ENCODE data around the gene FAM240A. TPM values are rescaled to one million over a fixed set of nuclear protein-coding genes. Genes with fewer than 3 reads are reported as not detected.
A peak's percentile ranks its signal among the peaks of the same experiment; 100 is the strongest.

The FAM240A gene
- total RNA-seq, 4 donors from 2014 or later: 0.18 TPM; not detected in 3

DNA sequence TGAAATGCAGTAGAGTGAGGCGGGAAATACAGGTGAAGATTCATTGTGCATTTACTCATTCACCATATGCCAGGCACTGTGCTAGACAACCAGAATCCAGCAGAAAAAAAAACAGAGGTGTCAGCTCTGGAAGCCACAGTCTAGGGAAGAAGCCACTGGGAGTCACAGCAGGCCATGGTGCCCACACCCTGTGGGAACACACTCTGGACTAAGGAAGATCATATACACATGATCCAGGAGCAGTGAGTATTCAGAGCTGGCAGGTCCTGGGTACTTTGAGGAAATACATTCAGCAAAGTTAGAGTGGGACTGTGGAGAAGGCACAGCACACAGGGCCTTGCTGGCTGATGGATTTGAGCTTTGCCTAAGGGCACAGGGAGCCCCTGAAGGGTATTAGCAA lies 14.8 kb downstream of the FAM240A start:
- intact Hi-C loops (cut with DNase I; ENCODE audit: low total_unique reads): no loop called here
- Histone ChIP-seq H3K27ac (no peak overlapping the region), H3K4me3 (no peak overlapping the region), H3K36me3 (no peaks in the 10 kb centered on the region), H3K9me3 (no peaks in the 10 kb centered on the region), H3K4me1 (peaks cover 13 to 19% of the 10 kb centered on the region in 2 donors), H3K27me3 (no peaks in the 10 kb centered on the region)
- TF ChIP-seq, protein P1, sequence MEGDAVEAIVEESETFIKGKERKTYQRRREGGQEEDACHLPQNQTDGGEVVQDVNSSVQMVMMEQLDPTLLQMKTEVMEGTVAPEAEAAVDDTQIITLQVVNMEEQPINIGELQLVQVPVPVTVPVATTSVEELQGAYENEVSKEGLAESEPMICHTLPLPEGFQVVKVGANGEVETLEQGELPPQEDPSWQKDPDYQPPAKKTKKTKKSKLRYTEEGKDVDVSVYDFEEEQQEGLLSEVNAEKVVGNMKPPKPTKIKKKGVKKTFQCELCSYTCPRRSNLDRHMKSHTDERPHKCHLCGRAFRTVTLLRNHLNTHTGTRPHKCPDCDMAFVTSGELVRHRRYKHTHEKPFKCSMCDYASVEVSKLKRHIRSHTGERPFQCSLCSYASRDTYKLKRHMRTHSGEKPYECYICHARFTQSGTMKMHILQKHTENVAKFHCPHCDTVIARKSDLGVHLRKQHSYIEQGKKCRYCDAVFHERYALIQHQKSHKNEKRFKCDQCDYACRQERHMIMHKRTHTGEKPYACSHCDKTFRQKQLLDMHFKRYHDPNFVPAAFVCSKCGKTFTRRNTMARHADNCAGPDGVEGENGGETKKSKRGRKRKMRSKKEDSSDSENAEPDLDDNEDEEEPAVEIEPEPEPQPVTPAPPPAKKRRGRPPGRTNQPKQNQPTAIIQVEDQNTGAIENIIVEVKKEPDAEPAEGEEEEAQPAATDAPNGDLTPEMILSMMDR (IDR thresholded peaks at IDR 0.05 in 4 of 5, conservative IDR thresholded peaks at IDR 0.05 in 1 of 5): no peak
- no peak for TF ChIP-seq POLR2A (IDR thresholded peaks at IDR 0.05)
- ATAC-seq (no peak), DNase-seq (no peak)
- in situ Hi-C loops (cut with MboI; ENCODE audit: low sequenced_read_pairs in 4 of 4): loop anchor here in 2 of 4 donors (5.0 kb wide), 2 partner anchors 140 to 145 kb away; no protein-coding TSS in a partner anchor

DNA sequence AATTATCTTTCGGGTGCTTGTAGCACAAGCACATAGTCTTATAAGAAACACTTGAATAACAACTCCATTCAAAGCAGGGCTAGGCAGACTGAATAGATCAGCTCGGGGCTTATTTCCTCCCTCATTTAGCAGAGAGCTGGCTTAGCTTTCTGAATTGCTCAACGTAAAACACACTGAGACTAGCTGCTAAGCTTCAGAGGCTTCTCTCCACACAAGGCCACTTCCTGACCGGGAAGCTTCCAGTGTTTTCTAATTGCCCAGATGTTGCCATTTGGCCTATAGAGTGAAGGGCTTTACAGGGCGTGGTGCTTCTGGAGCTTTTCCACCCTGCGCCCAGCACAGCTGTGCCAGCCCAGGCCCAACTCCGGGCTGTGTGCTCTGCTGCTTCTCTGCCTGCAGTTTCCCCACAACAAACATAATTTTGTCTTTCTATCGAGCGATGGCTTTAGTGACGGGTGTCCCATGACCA lies 16.6 kb downstream of the FAM240A start:
- in situ Hi-C loops (cut with MboI; ENCODE audit: low sequenced_read_pairs in 4 of 4): loop anchor here in 2 of 4 donors (5.0 kb wide), 2 partner anchors 142 to 147 kb away; no protein-coding TSS in a partner anchor
- peak overlapping the region; percentile 64 to 80 (median 73) for H3K27ac ChIP-seq

DNA sequence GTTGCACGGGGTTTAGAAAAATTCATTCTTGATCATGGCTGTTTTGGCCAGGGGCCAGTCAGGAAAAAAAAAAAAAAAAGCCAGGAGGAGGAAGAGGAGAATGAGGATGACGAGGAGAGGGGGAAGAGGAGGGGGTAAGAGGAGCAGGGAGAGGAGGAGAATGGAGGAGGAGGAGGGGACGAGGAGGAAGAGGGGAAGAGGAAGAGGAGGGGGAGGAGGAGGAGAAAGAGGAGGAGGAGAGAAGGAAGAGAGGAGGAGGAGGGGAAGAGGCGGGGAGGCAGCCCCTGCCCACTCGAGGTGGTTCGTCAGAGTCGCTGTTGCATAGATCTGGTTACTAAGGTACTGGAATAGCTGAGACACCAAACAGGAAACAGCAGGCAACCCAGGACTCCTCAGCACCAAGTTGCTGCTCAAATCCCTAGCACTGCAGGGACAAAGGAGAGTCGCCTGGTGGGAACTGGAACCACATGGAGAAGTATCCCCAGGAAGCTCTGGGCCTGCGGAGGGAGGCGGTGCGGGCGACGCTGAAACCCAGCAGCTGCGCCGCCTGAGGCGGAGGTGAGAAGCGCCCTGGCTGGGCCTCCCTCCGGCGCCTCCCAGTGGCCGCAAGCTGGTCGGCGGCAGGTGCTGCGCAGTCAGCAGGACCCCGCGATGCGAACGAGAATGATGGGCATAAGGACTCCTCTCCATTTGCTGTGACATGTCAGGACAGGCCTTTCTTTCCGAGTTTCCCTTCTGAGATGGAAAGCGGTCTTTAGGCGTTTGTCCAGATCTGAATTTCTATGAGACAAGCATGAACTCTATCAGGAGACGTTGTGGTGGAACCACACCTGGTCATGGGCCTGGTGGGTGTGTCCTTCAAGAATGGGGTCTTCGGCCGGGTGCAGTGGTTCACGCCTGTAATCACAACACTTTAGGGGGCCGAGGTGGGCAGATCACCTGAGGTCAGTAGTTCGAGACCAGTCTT lies 17.5 kb downstream of the FAM240A start:
- in situ Hi-C loops (cut with MboI; ENCODE audit: low sequenced_read_pairs in 4 of 4): loop anchor here in 3 of 4 donors (5.0 to 10.0 kb wide), 3 partner anchors 143 to 148 kb away; no protein-coding TSS in a partner anchor
- peak; percentile 60 to 75 for DNase-seq
- H3K27me3 ChIP-seq: no peaks in the 10 kb centered on the region
- no peaks in the 10 kb centered on the region for H3K36me3 ChIP-seq
- ATAC-seq: peak; percentile 83 to 91
- peaks cover 13 to 19% of the 10 kb centered on the region in 2 donors for H3K4me1 ChIP-seq
- H3K9me3 ChIP-seq: no peaks in the 10 kb centered on the region
- H3K4me3 ChIP-seq: peak overlapping the region; percentile 18 to 42 (median 30)
- TF ChIP-seq POLR2A (IDR thresholded peaks at IDR 0.05): no peak
- TF ChIP-seq, protein P1 (IDR thresholded peaks at IDR 0.05 in 4 of 5, conservative IDR thresholded peaks at IDR 0.05 in 1 of 5): peak; percentile 90 to 100 (median 99)
- intact Hi-C loops (cut with DNase I; ENCODE audit: low total_unique reads): loop anchor here (1.0 kb wide), 2 partner anchors 64 to 142 kb away; partner anchors contain the start of gene LRRC2
- peak overlapping the region; percentile 64 to 80 (median 73) for H3K27ac ChIP-seq

More for the DNA sequence above, 16.6 kb downstream of the FAM240A start:
- Histone ChIP-seq H3K4me1 (peaks cover 13 to 19% of the 10 kb centered on the region in 2 donors), H3K27me3 (no peaks in the 10 kb centered on the region), H3K9me3 (no peaks in the 10 kb centered on the region), H3K36me3 (no peaks in the 10 kb centered on the region), H3K4me3 (no peak overlapping the region)
- no peak for TF ChIP-seq POLR2A (IDR thresholded peaks at IDR 0.05)
- TF ChIP-seq, protein P1 (IDR thresholded peaks at IDR 0.05 in 4 of 5, conservative IDR thresholded peaks at IDR 0.05 in 1 of 5): no peak
- peak; percentile 4 to 36 for ATAC-seq
- peak in 1 of 2 donors; percentile 11 for DNase-seq
- intact Hi-C loops (cut with DNase I; ENCODE audit: low total_unique reads): no loop called here

DNA sequence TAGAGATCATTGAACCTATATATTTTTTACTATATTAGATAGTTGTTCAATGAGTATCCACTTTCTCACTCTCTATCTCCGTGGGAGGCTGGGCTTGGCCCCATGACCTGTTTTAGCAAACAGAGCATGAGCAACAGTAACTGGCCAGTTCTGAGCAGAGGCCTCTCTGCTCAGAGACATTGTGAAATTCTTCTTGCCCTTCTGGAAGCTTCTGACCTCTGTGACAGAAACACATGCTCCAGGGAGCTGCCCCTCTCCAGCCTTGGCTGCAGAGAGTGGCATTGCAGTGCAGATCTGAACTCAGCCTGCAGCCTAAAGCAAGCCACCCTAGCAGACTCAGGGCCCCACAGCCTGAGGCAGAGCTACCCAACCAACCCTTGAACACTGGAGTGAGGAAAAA lies 20.5 kb downstream of the FAM240A start:
- no peaks in the 10 kb centered on the region for H3K9me3 ChIP-seq
- in situ Hi-C loops (cut with MboI; ENCODE audit: low sequenced_read_pairs in 4 of 4): loop anchor here in 1 of 4 donors (10.0 kb wide), 1 partner anchor 148 kb away; no protein-coding TSS in a partner anchor
- no peak overlapping the region for H3K4me3 ChIP-seq
- H3K36me3 ChIP-seq: no peaks in the 10 kb centered on the region
- intact Hi-C loops (cut with DNase I; ENCODE audit: low total_unique reads): no loop called here
- ATAC-seq (peak; percentile 34 to 59), DNase-seq (peak in 1 of 2 donors; percentile 31)
- no peak overlapping the region for H3K27ac ChIP-seq
- peaks cover 13 to 19% of the 10 kb centered on the region in 2 donors for H3K4me1 ChIP-seq
- no peak for TF ChIP-seq POLR2A (IDR thresholded peaks at IDR 0.05)
- TF ChIP-seq, protein P1 (IDR thresholded peaks at IDR 0.05 in 4 of 5, conservative IDR thresholded peaks at IDR 0.05 in 1 of 5): no peak
- no peaks in the 10 kb centered on the region for H3K27me3 ChIP-seq

All from gastrocnemius medialis (tissue), 4 donors.